ENCODE measurements around the gene MPPE1.
"Not testable (repeated sequence)": the region's sequence is repeated elsewhere in the genome, so short reads cannot be mapped to it uniquely, and the experiment has no call there.

Gene MPPE1

DNA sequence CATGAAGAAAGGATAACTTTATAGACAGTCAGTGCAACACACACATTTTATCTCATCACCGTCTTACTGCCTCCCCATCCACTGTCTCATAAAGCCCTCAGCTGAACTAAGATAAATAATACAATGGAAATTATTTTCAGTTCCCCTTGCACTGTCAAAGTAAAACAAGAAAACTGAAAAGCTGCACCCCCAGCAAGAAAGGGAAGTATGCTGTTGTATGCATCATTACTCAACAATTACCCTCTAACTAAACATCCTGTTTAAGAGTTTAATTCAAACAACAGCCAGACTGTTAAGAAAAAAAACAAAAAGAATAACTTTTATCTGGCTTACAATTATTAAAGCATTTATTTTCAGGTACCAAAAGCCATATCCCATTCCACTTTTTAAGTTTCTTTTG, 25.0 kb downstream of the MPPE1 start:
- DNase-seq: no peak

DNA sequence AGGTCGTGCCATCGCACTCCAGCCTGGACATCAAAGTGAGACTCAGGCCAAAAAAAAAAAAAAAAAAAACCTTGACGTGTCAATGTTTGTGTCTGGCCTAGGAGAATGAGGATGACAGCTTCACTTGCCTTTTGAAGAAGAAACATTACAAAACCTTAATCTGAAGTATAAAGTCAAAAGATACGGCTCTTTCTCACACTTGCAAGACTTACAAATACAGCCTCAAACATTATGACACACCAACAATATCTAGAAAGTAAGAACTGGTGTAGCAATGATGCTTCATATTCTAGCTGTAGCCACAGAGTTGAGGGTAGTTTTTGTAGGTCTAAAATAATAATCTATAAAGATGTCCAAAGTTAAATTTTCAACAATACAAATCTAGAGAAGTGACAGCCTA, 25.5 kb downstream of the MPPE1 start:
- DNase-seq: no peak

DNA sequence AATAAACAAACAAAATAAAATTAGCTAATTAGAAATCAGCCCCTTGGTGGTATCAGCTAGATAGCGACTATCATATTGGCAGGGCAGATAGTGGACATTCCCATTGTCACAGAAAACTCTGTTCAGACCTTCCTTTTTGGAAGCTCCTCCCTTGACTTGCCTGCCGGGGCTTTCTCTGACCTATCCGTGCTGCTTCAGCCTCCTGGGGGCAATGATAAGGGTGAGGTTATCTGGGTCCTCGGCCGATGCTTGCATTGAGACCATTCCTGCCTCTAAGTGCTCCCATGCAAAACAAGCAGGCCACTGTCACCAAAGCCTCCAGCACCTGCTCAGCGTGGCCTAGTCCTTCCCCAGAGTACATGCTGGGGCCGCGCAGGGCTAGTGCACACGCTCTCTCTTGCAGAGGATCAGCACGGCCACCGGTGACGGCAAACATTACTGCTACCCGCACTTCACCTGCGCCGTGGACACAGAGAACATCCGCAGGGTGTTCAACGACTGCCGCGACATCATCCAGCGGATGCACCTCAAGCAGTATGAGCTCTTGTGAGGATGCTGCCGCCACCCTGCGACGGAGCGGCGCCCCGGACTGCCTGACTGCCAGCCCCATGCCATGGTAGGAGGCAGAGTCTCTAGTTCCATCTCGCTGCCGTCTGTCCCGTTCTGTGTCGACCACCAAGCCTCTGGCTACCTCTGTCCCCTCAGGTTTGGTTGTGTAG, 27.4 kb downstream of the MPPE1 start:
- DNase-seq: no peak

DNA sequence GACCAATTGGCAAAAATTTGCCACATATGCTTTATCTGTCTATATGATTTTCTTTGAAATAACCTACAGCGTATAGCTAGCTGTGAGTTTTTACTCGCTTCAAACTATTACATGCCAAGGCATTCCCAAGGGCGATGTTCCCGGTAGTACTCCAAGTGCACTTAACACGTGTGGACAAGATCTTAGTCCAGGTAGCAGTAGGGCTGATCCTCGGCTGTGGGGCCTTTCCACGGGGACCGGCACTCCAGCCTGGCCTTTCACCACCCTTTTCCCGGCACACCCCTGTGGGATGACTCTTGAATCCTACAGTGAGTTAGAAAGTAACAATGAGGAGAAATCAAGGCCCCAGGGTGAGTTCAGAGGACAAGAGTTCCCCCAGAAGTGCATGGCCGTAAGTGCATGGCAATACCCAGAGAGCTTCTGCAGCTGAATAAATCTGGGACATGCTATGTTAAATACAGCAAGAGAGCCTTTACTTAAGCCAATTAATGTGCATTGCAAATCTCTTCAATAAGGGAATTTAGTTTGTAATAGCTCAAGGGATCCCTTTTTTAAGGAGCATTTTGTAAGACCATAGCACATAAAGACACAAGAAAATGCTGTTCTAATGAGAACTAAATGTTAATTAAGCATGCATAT, 30.5 kb downstream of the MPPE1 start:
- no peak for DNase-seq

DNA sequence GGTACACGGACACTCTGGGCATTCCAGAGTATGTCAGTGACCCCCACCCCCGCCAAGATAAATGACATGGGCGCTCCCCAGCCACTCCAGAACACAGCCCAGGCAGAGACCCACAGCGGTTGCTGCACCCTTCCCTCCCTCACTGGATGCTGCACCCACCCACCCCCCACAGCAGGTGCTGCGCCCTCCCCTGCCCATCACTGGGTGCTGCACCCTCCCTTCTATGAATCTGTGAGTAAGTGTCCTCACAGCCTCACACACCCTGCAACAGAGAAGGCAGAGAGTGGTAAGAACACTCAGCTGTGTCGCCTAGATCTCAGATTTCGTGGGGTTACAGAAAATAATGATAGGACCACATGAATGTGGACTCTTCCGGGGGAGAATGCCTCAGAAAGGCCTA, 33.4 kb downstream of the MPPE1 start:
- DNase-seq: no peak

DNA sequence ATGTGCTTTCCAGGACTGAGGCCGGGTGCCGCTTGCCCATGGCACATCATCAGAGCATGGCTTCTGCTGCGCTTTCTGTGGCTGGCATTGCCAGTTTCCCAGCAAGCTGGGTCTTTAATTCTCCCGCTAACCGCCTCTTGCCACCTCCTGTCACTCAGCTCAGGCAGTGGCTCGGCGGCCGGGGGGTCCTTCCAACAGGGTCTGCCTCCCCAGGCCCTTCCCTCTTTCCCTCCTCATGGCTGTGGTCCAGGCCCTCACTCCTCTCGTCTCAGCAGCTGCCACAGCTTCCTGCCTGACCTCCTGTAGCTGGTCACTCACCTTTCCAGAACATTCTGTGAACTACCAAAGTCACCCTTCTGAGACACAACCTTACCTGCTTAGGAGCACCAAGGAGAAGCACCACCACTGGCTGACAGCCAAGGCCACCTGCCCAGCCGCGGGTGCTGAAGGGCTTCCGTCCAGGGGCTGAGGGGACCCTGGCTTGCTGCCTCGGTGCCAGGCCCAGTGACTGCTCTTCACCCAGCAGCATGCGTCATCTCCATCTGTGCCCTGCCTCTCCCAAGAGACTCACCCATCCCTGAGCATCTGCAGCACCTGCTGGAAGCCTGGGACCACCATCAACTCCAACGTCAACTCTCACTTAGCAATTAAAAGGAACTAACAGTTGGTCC, 34.3 kb downstream of the MPPE1 start:
- DNase-seq: no peak

DNA sequence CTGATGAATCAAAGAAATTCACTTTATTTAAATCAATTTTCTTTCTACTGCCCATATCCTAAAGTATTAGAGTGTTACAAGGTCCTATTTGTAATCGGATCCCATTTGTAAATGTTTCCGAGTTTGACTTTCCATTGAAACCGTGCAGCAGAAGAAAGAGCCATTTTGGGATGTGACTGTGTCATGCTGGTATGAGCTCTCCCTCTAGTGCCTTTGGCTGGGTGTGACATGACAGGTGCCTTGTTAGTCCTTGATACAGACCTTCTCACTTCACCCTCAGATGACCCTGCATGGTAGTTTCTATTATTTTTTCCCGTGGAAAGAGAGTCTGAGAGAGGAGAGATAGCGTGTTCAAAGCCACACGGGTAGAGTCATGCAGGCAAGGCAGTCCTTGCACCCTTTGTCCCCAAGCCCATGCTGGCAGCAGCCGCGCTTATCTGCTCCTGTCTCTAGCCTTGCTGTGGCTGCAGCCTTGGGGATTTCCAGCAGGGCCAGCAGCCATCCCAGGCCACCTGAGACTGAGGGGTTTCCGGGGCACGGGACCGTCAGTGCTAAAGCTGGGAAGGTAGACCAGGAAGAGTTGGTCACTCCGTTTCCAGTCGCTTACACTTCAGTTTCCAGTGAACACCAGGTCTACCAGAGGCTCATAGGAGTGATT, 35.5 kb downstream of the MPPE1 start:
- peak in 1 of 2 experiments; percentile 27 for DNase-seq

DNA sequence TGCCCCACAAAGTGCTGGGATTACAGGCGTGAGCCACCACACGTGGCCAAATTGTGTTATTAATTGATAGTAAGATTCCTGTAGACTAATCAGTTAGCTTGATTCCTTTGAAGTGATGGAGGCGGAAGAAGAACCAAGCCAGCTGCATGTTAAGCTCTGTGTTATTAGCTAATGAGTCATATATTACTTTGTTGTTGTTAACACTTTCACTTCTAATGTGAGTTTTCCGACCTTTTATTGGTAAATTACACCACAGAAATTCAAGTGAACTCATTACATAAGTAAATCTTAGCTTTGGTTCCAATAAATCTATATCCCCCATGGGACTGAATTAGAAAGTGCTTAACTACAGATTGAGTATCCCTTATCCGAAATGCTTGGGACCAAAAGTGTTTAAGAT, 36.6 kb downstream of the MPPE1 start:
- no peak for DNase-seq

DNA sequence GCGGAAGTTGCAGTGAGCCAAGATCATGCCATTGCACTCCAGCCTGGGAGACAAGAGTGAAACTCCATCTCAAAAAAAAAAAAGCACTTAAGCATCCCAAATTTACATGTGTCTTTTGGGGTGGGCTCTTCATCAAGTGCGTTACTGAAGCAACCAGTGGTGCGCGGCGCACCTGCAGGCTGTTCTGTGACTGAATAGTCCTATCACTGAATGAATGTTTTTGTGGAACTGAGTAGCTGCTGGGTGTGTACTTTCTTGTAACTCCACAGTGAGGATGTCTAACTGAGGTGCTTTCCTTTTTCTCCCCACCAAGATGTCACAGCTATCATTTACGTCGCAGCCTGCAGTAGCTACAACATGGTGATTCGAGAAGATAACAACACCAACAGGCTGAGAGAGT, 39.9 kb downstream of the MPPE1 start:
- DNase-seq: no peak

DNA sequence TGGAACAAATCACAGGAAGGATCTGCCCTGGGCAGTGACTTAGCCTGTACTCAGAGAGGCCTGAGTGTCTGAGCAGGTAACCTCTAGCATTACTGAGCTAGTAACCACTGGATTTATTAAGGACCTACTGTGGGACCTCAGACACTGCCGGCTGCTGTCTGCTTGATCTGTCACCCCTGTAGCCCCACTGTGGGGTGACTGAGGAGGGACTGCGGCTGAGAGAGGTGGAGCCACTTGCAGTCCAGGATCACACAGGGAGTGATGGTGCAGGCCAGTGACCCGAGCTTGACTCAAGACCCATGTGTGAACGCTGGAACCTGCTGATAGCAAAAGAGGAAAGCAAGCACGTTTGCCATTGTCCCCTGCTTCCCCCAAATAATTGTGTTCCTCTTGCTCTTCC, 41.4 kb downstream of the MPPE1 start:
- DNase-seq: no peak

DNA sequence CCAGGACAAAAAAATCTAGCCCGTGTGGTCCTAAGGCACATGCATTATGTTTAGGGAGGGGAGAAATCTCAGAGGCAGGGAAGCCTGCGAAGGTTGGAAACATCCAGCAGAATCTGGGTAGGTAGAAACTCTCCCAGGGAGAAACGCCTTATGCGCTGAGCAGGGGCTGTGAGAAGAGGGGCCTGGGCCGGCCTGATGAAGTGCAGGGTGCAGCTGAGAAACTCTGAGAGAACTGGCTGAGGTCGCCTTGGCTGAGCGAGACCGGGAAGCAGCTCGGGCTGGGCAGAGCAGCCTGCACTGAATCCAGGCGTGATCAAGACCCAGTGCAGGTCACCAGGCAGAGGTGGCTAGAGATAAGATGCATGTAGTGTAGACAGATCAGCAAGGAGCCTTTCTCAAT, 41.8 kb downstream of the MPPE1 start:
- DNase-seq: no peak

DNA sequence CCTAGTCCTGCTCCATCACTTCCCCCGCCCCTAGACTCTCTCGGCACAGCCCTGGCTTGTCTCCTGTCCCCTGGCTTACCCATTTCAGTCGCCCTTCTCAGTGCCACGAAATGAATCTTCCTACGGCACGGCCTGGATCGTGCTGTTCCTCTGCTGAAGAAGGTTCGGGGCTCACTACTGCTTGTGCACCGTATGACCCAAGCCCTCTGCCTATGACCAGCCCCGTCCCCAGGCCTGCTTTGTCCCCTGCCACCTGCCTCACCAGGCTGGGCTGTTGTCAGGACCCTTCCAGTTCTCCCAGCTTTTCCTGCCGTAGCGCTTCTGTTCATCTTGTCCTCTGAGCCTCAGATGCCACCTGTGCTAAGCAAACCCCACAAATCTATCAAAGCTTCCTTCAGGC, 43.0 kb downstream of the MPPE1 start:
- DNase-seq: no peak

DNA sequence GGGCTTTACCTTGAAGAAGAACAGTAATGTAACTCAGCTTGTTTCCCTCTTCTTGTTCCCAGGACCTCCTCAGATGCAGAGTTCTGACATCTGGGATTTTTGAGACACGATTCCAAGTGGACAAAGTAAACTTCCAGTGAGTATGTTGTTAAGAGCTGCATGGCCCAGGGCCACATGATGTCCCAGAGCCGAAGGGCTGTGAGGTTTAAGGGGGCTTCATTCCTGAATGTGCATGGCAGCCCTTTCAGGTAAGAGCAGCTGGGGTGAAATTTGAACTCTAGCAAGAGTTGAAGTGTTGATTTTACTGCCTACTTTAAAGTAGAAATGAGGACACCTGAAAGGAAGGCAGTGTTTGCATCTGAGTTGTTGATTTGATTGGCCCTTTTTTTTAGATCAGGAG, 43.6 kb downstream of the MPPE1 start:
- no peak for DNase-seq

DNA sequence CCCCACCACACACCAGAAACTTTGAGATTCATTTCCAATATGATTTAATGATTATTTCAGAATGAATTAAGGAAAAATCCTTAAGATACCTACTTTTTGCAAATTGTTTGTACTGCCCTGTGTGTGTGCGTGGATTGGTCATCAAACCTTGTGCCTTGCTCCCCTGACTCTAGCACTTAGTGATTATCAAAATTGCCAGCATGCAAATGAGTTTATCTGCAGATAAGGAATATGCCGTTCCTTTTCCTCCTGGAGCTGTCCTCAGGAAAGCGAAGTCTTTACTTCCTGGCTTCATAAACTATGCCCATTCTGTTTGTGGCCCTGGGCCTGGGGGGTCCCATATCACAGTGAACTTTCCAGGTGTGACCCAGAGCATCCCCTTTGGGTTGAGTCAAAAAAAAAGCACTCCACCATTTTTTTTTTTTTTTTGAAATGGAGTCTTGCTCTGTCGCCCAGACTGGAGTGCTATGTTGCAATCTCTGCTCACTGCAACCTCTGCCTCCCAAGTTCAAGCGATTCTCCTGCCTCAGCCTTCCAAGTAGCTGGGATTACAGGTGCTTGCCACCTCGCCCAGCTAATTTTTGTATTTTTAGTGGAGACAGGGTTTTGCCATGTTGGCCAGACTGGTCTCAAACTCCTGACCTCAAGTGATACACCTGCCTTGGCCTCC, 45.5 kb downstream of the MPPE1 start:
- DNase-seq: no peak

DNA sequence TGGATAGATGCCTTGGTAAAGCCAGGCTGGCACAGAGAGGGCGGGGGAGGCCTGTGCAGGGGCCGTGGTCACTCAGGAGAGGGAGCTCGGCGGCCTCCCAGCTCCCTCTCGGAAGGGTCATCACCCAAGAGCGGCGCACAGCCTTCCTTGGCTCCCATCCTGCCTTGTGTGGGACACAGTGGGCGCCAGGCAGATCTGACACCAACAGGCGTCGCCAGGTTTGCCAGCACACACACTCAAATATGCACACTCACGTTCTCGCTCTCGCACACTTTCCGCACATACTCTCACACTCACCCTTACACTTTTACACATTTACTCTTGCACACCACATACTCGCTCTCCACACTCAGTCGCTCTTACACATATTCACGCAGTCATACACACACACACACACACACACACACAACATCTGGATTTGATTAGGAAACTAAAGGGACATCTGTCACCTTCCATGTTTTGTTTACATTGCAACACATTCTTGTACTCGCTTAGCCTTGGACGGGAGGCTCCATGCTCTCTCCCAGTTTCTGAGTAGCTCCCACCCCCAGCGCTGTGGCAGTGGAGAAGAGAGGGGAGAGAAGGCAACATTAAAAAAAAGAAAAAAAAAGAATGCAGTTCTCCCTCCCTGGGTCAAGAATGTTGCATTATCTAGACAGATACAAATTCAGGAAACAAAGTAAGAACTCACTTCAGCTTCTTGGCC, 46.4 kb downstream of the MPPE1 start:
- no peak for DNase-seq

DNA sequence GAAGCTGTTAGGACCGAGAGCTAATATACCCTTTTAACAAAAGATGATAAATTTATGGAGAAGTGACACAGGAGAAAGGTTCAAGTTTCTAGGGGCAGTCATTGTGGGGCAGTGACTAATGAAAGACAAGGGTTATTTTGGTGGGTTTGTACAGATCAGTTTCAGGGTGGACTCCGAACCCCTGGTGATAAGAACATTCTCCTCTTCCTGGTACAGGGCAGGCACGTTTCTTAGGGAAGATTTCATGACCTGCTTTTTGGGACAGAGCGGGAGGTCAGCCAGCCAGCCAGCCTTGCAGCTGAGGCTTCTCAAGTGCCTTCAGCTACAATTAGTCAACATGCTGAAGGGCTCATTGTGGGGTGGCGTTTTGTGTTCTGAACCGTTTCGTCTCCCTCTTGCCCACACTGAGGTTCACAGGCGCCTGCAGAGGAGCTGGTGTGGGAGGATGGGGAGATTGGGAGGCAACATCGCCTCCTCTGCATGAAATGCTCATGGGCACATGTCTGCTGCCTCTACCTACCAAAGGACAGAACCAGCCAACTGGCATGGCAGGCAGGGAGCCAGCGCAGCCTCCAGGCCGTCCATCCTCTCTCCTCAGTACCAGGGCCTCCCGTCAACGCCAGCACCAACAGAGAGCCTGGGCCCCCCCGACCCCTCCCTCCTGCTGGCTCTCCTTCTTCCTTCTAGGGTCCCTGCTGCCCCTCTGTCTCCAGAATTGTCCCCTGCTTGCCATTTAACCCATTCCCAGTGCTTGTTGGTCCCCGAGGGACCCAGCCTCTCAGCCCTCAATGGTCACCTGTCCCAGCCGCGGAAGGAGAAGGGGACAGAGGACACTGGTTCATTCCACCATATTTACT, 47.3 kb downstream of the MPPE1 start:
- no peak for DNase-seq

DNA sequence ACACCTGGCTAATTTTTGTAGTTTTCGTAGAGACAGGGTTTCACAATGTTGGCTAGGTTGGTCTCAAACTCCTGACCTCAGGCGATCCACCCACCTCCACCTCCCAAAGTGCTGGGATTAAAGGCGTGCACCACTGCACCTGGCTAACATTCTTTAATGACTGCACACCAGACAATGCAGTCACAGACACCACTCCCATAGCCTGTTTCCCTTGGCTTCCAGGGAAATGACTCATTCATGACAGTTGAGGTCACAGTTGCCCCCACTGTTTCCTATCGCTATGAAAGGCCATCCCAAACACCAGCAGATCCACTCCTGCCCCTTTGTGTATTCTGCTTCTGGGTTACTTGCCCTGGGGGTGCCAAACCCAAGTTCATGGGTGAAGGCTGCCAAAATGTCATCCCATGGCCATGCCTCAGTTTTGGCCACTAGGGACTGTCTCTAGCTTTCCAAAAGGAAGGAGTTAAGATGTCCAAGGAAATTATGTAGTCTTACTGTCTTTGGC, 48.2 kb downstream of the MPPE1 start:
- DNase-seq: no peak

DNA sequence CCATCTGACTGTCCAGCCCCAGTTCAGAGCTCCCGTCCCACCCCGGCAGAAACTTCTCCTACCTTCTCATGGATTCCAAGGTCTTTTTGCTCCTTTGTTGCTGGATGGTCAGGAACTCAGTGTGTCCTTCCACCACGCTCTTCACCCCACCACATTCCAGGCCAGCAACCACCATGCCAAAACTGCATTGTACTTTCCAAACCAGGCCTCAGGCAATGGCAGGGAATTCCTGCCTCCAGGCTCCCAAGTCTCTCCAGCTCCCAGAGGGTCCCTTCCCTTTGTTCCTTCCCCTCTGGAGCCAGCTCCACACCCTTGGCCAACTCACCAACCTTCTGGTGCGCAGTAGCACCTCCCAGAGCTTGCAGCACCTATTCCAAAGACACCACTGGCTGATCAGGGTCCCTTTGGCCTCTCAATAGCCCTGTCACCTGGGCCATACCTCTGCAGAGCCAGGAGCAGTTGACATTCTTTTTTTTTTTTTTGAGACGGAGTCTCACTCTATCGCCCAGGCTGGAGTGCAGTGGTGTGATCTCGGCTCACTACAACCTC, 48.8 kb downstream of the MPPE1 start:
- no peak for DNase-seq

DNA sequence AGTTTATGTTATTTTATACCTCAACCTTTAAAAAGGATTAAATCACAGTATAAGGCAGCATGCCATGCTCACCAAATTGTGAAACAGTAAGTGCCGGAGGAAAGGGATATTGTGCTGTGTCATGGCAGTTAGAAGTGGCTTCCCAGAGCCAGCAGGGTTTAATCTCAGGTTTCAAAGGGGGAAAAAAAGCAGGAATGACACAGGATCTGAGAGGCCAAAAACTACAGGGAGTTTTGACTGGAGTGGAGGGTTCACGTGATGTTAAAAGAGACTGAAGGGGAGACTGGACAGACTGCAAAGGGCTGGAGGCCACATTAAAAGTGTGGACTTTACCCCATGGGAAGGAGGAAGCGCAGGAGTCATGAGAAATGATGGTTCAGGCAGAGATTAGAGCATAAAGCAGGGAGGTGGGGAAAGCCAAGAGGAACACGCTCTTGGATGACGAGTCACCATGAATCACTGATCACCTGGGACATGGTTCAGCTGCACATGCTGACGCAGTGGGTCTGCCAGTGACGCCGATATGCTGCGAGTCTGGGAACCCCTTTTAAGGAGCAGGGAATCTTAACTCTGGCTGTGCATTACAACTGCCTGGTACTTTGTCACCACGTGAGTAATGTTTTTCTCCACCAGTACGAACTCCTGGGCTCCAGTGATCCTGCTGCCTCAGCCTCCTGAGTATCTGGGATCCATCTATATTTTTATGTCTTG, 50.8 kb downstream of the MPPE1 start:
- no peak for DNase-seq

DNA sequence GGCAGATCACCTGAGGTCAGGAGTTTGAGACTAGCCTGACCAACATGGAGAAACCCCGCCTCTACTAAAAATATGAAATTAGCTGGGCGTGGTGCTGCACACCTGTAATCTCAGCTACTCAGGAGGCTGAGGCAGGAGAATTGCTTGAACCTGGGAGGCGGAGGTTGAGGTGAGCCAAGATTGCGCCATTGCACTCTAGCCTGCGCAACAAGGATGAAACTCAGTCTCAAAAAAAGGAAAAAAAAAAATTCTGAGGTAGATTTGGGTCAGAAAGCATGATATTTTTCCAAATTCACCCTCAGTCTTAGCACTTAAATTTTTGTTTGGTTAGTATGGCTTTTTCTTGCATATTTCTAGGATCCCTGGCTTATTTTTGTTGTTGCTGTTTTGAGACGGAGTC, 53.6 kb downstream of the MPPE1 start:
- DNase-seq: not testable (repeated sequence)
